ENCODE measurements around the gene C10orf67. TPM values are rescaled to one million over a fixed set of nuclear protein-coding genes. Genes with fewer than 3 reads are reported as not detected.

The C10orf67 gene
- total RNA-seq, 1 experiment from 2014 or later = not detected

DNA sequence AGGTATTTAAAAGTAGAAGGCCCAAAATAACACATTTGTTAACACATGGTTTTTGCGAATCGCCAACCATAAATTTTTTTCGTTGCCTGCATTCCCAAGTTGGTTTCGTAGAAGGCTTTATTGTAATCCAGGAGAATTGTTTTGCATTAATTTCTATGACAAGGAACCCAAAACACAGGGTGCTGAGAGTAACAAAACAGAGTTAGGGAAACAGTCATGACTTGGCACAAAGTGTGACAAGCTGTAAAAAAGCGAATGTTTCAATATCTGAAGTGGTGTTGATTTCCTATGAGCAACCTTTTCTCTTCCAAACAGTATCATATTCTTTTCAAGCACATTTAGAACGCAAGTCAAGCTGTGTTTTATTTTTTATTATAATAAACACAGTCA is 63.6 kb downstream of the C10orf67 start:
- H3K4me1 ChIP-seq (ENCODE audit: control insufficient read depth in 1 of 2, insufficient read depth in 2 of 2, low read length in 2 of 2) = no peaks in the 10 kb centered on the region
- DNase-seq (ENCODE audit: low read depth, low spot score) (no peak), ATAC-seq (no peak)
- H3K36me3 ChIP-seq (ENCODE audit: control insufficient read depth in 1 of 2, insufficient read depth in 2 of 2, low read length in 2 of 2) = no peaks in the 10 kb centered on the region
- TF ChIP-seq REST (IDR thresholded peaks at IDR 0.05; ENCODE audit: low read depth) = no peak
- TF ChIP-seq, protein P1, sequence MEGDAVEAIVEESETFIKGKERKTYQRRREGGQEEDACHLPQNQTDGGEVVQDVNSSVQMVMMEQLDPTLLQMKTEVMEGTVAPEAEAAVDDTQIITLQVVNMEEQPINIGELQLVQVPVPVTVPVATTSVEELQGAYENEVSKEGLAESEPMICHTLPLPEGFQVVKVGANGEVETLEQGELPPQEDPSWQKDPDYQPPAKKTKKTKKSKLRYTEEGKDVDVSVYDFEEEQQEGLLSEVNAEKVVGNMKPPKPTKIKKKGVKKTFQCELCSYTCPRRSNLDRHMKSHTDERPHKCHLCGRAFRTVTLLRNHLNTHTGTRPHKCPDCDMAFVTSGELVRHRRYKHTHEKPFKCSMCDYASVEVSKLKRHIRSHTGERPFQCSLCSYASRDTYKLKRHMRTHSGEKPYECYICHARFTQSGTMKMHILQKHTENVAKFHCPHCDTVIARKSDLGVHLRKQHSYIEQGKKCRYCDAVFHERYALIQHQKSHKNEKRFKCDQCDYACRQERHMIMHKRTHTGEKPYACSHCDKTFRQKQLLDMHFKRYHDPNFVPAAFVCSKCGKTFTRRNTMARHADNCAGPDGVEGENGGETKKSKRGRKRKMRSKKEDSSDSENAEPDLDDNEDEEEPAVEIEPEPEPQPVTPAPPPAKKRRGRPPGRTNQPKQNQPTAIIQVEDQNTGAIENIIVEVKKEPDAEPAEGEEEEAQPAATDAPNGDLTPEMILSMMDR (IDR thresholded peaks at IDR 0.05 in 2 of 3, conservative IDR thresholded peaks at IDR 0.05 in 1 of 3; ENCODE audit: borderline replicate concordance in 1 of 3, insufficient read depth in 1 of 3, low read depth in 2 of 3, low read length in 2 of 3) = no peak
- TF ChIP-seq EZH2phosphoT487 (IDR thresholded peaks at IDR 0.05; ENCODE audit: borderline replicate concordance) = no peak
- no peak for TF ChIP-seq ZBTB33 (IDR thresholded peaks at IDR 0.05; ENCODE audit: extremely low read depth, insufficient replicate concordance, low read length)
- TF ChIP-seq YY1 (IDR thresholded peaks at IDR 0.05; ENCODE audit: extremely low read depth, insufficient replicate concordance, low read depth, low read length) = no peak
- no peak for TF ChIP-seq MAX (IDR thresholded peaks at IDR 0.05)
- no peak for TF ChIP-seq POLR2A (IDR thresholded peaks at IDR 0.05; ENCODE audit: borderline replicate concordance, extremely low read depth, insufficient read depth, insufficient read length)
- no peak for TF ChIP-seq SRF (IDR thresholded peaks at IDR 0.05; ENCODE audit: low read depth)
- ChIA-PET POLR2A (no interaction called here), RAD21 (ENCODE audit: low non-redundant PET in 1 of 2, low total read pairs in 2 of 2, uncharacterized antibody in 2 of 2, unreplicated experiment in 2 of 2) (no interaction called here), CTCF (no interaction called here)
- no peak overlapping the region for H3K4me2 ChIP-seq (ENCODE audit: low read length)
- peaks cover 25% of the 10 kb centered on the region; the same call in 1 of the 2 replicates for H3K27me3 ChIP-seq (ENCODE audit: insufficient read depth, low read length)
- H3K9me2 ChIP-seq (ENCODE audit: insufficient read depth) = no peaks in the 10 kb centered on the region
- BruUV-seq (replicated peaks) = no TSS peak
- H3K27ac ChIP-seq (ENCODE audit: low read depth, low read length) = no peak overlapping the region
- no peaks in the 10 kb centered on the region for H3K9me3 ChIP-seq (ENCODE audit: control insufficient read depth in 1 of 2, insufficient read depth in 1 of 2, low read depth in 1 of 2, low read length in 2 of 2)
- no peak overlapping the region for H3K4me3 ChIP-seq (replicated peaks in 1 of 2; ENCODE audit: low read depth in 1 of 2, low read length in 2 of 2)
- intact Hi-C loops (cut with micrococcal nuclease) = no loop called here
- H3K9ac ChIP-seq (ENCODE audit: low read length) = no peak overlapping the region
- no peak overlapping the region for H2AFZ ChIP-seq (ENCODE audit: low read depth, low read length, poor library complexity, severe bottlenecking)
- no peaks in the 10 kb centered on the region for H3K79me2 ChIP-seq (ENCODE audit: insufficient read depth, low read length)
- no peaks in the 10 kb centered on the region for H4K20me1 ChIP-seq (ENCODE audit: insufficient read depth)

Data from HCT116 (cell line).